Heart left ventricle (tissue), 16 donors: ENCODE measurements around the gene LCN1. TPM values are rescaled to one million over a fixed set of nuclear protein-coding genes. Genes with fewer than 3 reads are reported as not detected.
A peak's percentile ranks its signal among the peaks of the same experiment; 100 is the strongest.

ENCODE experiments used
- ATAC-seq, 4 donors: fragments of 200-7000 bp; cut with Tn5 transposase; one replicate each; pipeline ENCODE4 v1.9.1; 2020 to 2022; ENCODE audit warnings: moderate library complexity in 4 of 4, mild to moderate bottlenecking in 3 of 4, moderate number of reproducible peaks in 1 of 4
- DNase-seq, 5 donors: peaks; one replicate each; pipeline ENCODE4 v3.0.0-alpha.2; 2020
- H3K27ac ChIP-seq, 12 donors: fragments of 200-600 bp; sonication (generic) in 4 of 12; one replicate each; pipeline versions ENCODE4 v1.5.0 to v1.8.0; 2016 to 2022; ENCODE audit warnings: mild to moderate bottlenecking in 2 of 12
- H3K27me3 ChIP-seq, 9 donors: fragments of 200-600 bp; sonication (generic) in 2 of 9; one replicate each; pipeline versions ENCODE4 v1.5.1 to v1.8.0; 2016 to 2022; ENCODE audit warnings: mild to moderate bottlenecking in 3 of 9
- H3K36me3 ChIP-seq, 9 donors: fragments of 200-600 bp; sonication (generic) in 2 of 9; one replicate each; pipeline versions ENCODE4 v1.5.0 to v1.8.0; 2018 to 2022; ENCODE audit warnings: mild to moderate bottlenecking in 2 of 9
- H3K4me1 ChIP-seq, 12 donors: fragments of 200-600 bp; sonication (generic) in 4 of 12; one replicate each; pipeline versions ENCODE4 v1.5.0 to v1.8.0; 2016 to 2022; ENCODE audit warnings: mild to moderate bottlenecking in 3 of 12
- H3K4me3 ChIP-seq, 12 donors: fragments of 200-600 bp; sonication (generic) in 4 of 12; one replicate each; pipeline versions ENCODE4 v1.5.0 to v1.8.0; 2017 to 2022; ENCODE audit warnings: mild to moderate bottlenecking in 9 of 12, moderate library complexity in 4 of 12
- H3K9me3 ChIP-seq, 12 donors: fragments of 200-600 bp; sonication (generic) in 4 of 12; one replicate each; pipeline versions ENCODE4 v1.5.0 to v1.8.0; 2016 to 2022; ENCODE audit warnings: mild to moderate bottlenecking in 1 of 12
- CTCF ChIP-seq, 12 donors: fragments of 200-600 bp; sonication (generic) in 4 of 12; IDR thresholded peaks; one replicate each; pipeline versions ENCODE4 v1.5.0 to v1.8.0; 2018 to 2022; ENCODE audit warnings: antibody characterized with exemption in 12 of 12, mild to moderate bottlenecking in 5 of 12
- POLR2A ChIP-seq, 2 donors: fragments of 450-650 bp; IDR thresholded peaks; one replicate each; pipeline ENCODE4 v1.6.1; 2017; ENCODE audit warnings: antibody characterized with exemption in 2 of 2, mild to moderate bottlenecking in 2 of 2, moderate library complexity in 2 of 2
- whole genome bisulfite sequencing, 4 donors: extraction: QIAGEN DNeasy Blood & Tissue Kit in 2 of 4; methylation state at CpG; one replicate each; pipeline versions ENCODE4 v1.1.5 to v1.1.7; 2013 to 2018; 5-methylcytosine and 5-hydroxymethylcytosine counted together
- intact Hi-C, 10 donors: fragments of 100-400 bp; cut with DNase I; formaldehyde crosslinking; loops; one replicate each; pipeline versions ENCODE4 v1.11.1 to v1.14.2; 2022
- polyA plus RNA-seq, 2 donors: library from polyadenylated mRNA; stranded (reverse); fragments of 200-250 nt; gene quantifications; one replicate each; pipeline ENCODE4 v1.2.3, GENCODE V29; 2013
- total RNA-seq, 9 donors: library from RNA; depleted of rRNA in 2 of 9; stranded (reverse); fragments of >200 nt in 2 of 9; fragmentation: NEBNext Ultra II Directional in 3 of 9; extraction: Animal tissue kit (Norgen Biotek cat#: 25700) in 3 of 9; gene quantifications; one replicate each; pipeline versions ENCODE4 v1.1.0 to v1.2.4, GENCODE V29; 2016 to 2023
- donor health status: ischemic (EF 13 %, LVEDD 7.1; RV severe dilation, severe dysfunction).
- donor health status: healthy with polysubstance abuse.
- donor health status: DM: no; HTN: yes; CAD: no.
- donor health status: DM: no; HTN: no; CAD: no.
- donor health status: ischemic (EF 25% LVEDD 6.9; RV normal size, moderate dysfunction).
- donor health status: ischemic (EF 25% LVEDD 5.7; RV mildly dilated, moderate dysfunction).
- donor health status: healthy.
- donor health status: DM: yes; HTN: yes; CAD: no.
- donor health status: ischemic (EF 35%, LVEDD 5.7; RV mildly dilated, moderate dysfunction).
- donor health status: nonischemic (EF 11% LVEDD 7.7; RV severe dilation, severe dysfunction).
- donor health status: DM: yes; HTN: yes; CAD: no.
- donor health status: PGD.
- donor health status: ischemic (EF 29% LVEDD 5.4; RV normal size, mild dysfunction).
- donor health status: nonischemic (EF 23%, LVEDD 6.1; RV moderate dilation, normal function).

Gene LCN1
- total and polyA plus RNA-seq, 11 donors, result 0.33 to 0.50 (median 0.37) TPM; not detected in 8

- WGBS, 4 donors, result 19 to 26% (median 20%) methylated on average over 12 of the region's 12 CpGs
- ATAC-seq (no peak), DNase-seq (no peak)
- intact Hi-C loops, result no loop called here
- H3K27ac ChIP-seq, result no peak overlapping the region
- H3K4me1 ChIP-seq, result peaks cover 0 to 10% (median 7%) of the 10 kb centered on the region in 12 donors
- H3K9me3 ChIP-seq, result no peaks in the 10 kb centered on the region
- TF ChIP-seq POLR2A (IDR thresholded peaks at IDR 0.05), result no peak
- TF ChIP-seq CTCF (IDR thresholded peaks at IDR 0.05), result peak in 7 of 12 donors; percentile 13 to 47 (median 35)
- peaks cover 0 to 4% (median 0%) of the 10 kb centered on the region in 9 donors for H3K27me3 ChIP-seq
- no peaks in the 10 kb centered on the region for H3K36me3 ChIP-seq
- no peak overlapping the region for H3K4me3 ChIP-seq
These were observed 46.3 kb upstream of the LCN1 start for GRCh38 chr9:135474915-135475314.

- Histone ChIP-seq H3K27me3 (no peaks in the 10 kb centered on the region), H3K4me1 (peaks cover 0 to 26% (median 14%) of the 10 kb centered on the region in 12 donors), H3K36me3 (no peaks in the 10 kb centered on the region), H3K9me3 (no peaks in the 10 kb centered on the region), H3K27ac (no peak overlapping the region), H3K4me3 (no peak overlapping the region)
- ATAC-seq, result no peak
- 89 to 94% (median 93%) methylated on average over 10 of the region's 10 CpGs for WGBS, 4 donors
- peak in 1 of 5 donors; percentile 54 for DNase-seq
- intact Hi-C loops, result no loop called here
- TF ChIP-seq POLR2A (IDR thresholded peaks at IDR 0.05) (no peak), CTCF (IDR thresholded peaks at IDR 0.05) (no peak)
These were observed 44.5 kb upstream of the LCN1 start for GRCh38 chr9:135476561-135477355.

GRCh38 chr9:135478191-135478590 lies 43.0 kb upstream of the LCN1 start:
- intact Hi-C loops, result no loop called here
- H3K9me3 ChIP-seq, result no peaks in the 10 kb centered on the region
- DNase-seq, result peak in 1 of 5 donors; percentile 20
- H3K4me3 ChIP-seq, result peak overlapping the region in 5 of 12 donors; percentile 70 to 78 (median 71)
- TF ChIP-seq POLR2A (IDR thresholded peaks at IDR 0.05) (no peak), CTCF (IDR thresholded peaks at IDR 0.05) (no peak)
- WGBS, 4 donors, result 56 to 70% (median 63%) methylated on average over 10 of the region's 10 CpGs
- H3K4me1 ChIP-seq, result peaks cover 0 to 27% (median 14%) of the 10 kb centered on the region in 12 donors
- ATAC-seq, result no peak
- no peaks in the 10 kb centered on the region for H3K27me3 ChIP-seq
- peaks cover 0 to under 1% (median 0%) of the 10 kb centered on the region in 9 donors for H3K36me3 ChIP-seq
- H3K27ac ChIP-seq, result peak overlapping the region in 4 of 12 donors; percentile 70 to 89 (median 75)

GRCh38 chr9:135478829-135479468 lies 42.3 kb upstream of the LCN1 start:
- no peaks in the 10 kb centered on the region for H3K27me3 ChIP-seq
- H3K36me3 ChIP-seq, result peaks cover 0 to 4% (median 2%) of the 10 kb centered on the region in 9 donors
- ATAC-seq, result peak in 3 of 4 donors; percentile 56 to 66 (median 58)
- WGBS, 4 donors, result 2 to 8% (median 2%) methylated on average over 18 to 64 of the region's 64 CpGs
- intact Hi-C loops, result no loop called here
- DNase-seq, result peak in 3 of 5 donors; percentile 38 to 54 (median 49)
- H3K9me3 ChIP-seq, result no peaks in the 10 kb centered on the region
- H3K4me3 ChIP-seq, result peak overlapping the region; percentile 52 to 96 (median 72)
- peak in 3 of 12 donors; percentile 11 to 37 (median 22) for TF ChIP-seq CTCF (IDR thresholded peaks at IDR 0.05)
- peak in 1 of 2 donors; percentile 34 for TF ChIP-seq POLR2A (IDR thresholded peaks at IDR 0.05)
- peaks cover 0 to 27% (median 14%) of the 10 kb centered on the region in 12 donors for H3K4me1 ChIP-seq
- H3K27ac ChIP-seq, result peak overlapping the region; percentile 59 to 89 (median 71)
